HG02870 (cell line): ENCODE data around the gene CPNE4.
"Not testable (repeated sequence)": the region's sequence is repeated elsewhere in the genome, so short reads cannot be mapped to it uniquely, and the experiment has no call there.

Experiments
- ATAC-seq: cut with Tn5 transposase; IDR thresholded peaks from one replicate; pipeline ENCODE4 v1.9.1; 2021; ENCODE audit warnings: mild to moderate bottlenecking, moderate library complexity; ENCODE audit not compliant: unreplicated experiment

The CPNE4 gene

DNA sequence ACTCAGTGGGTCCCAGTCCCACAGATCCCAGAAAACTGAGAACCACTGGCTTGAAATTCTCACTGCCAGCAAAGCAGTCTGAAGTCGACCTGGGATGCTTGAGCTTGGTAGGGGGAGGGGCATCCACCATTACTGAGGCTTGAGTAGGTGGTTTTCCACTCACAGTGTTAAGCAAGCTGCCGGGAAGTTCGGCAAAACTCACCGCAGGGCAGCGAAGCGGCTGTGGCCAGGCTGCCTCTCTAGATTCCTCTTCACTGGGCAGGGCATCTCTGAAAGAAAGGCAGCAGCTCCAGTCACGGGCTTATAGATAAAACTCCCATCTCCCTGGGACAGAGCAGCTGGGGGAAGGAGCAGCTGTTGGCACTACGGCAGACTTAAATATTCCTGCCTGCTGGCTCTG, 71.4 kb downstream of the CPNE4 start:
- not testable (repeated sequence) for ATAC-seq

DNA sequence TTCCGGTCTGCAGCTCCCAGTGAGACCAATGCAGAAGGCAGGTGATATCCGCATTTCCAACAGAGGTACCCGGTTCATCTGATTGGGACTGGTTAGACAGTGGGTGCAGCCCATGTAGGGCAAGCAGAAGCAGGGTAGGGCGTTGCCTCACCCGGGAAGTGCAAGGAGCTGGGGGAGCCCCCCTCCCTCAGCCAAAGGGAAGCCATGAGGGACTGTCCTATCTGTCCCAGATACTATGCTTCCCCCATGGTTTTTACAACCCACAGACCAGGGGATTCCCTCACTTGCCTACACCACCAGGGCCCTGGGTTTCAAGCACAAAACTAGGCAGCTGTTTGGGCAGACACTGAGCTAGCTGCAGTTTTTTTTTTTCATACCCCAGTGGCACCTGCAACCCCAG, 71.8 kb downstream of the CPNE4 start:
- ATAC-seq, result no peak

DNA sequence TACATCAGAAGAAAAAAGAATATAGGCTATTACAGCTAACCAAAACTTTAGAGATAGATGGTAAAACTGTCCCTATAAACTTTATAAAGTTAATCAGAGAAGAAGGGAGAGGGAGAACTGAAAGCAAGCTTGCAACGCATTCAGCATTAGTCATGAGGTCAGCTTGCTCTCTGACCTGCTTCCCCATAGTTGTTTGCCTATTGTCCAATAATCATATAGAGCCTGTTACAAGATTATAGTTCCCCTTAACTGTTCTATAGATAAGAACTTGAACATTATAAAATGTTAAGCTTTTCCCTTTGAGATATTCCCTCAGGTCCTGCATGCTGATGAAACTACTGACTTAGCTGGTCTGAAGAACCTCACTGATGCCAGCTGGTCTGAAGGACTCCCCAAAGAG, 74.5 kb downstream of the CPNE4 start:
- no peak for ATAC-seq

DNA sequence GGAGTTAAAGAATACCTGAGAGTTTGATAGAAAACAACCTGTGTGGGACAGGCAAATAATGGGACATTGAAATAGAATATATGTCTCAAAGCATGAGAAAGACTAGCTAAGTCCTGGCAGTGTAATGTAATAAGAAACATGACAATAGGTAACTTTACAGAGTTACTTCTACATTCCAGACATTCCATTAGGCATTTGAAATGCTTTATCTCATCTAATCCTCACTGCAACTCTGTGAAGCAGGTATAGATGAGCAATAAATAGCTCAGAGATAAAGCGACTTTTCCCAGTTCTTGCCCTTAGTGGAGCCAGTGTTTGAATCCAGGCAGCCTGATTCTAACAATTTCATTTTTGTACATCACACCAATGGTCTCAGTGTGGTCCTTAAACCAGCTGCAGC, 76.8 kb downstream of the CPNE4 start:
- ATAC-seq, result no peak

DNA sequence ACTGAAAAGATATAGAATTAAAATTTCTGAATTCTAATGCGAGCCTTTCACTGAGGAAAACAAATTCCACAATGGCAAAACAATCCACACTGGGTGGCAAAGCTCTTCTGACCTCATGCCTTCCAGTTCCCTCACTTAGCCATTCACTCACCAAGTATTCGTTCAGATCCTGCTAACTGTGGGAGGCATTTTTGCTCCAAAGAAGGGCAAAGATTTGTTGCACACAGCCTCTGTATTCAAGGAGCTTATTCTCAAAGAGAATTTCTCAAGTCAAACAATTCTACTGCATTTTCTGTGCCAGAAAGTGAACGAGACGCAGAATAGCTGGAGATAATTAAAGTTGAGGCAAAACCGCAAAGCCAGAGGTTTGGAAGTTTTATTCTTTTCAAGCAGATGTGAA, 77.3 kb downstream of the CPNE4 start:
- ATAC-seq, result no peak

DNA sequence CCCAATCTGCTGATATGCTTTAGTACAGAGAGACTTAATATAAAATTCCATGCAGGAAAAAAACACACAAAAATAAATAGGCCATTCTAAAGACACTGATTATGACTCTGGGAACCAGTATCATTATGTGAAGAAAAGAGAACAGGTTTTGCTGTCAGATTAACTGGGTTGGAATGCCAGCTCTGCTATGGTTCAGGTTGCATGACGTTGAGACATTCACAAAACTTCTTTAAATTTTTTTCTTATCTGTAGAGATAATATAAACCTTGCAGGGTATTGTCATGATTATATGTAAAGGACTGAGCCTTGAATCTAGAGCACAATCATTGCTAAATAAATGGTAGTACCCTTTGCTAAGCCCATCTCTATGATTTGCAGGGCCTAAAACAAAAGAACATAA, 86.0 kb downstream of the CPNE4 start:
- ATAC-seq, result no peak

DNA sequence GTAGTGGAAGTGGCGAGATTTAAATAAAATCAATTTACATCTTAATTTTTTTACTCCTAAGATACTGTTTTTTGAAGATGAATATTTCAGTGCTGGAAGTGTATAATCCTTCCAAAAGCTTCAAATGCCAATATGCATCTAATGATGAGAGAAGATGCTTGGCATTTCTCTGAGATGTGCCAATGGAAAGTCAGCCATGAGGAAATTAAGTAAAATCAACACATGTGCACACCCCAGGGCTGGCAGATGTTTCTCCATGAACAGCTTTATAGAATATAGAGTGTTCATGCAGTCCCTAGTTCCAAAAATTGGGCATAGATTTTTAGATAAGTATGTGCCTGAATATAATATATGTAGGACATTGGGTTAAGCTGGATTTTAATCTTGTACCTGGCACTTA, 90.1 kb downstream of the CPNE4 start:
- no peak for ATAC-seq

DNA sequence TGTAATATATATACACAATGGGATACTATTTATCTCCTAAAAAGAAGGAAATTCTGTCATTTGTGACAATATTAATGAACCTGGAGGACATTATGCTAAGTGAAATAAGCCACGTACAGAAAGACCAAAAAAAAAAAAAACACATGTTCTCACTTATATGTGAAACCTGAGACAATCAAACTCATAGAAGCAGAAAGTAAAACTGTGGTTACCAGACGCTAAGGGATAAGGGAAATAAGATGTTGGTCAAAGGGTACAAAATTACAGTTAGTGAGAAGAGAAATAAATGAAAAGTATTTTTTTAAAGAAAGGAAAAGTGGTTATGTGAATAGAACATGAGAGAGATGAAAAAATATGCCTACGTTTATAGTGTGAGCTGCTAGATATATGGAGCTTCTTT, 101.1 kb downstream of the CPNE4 start:
- no peak for ATAC-seq

DNA sequence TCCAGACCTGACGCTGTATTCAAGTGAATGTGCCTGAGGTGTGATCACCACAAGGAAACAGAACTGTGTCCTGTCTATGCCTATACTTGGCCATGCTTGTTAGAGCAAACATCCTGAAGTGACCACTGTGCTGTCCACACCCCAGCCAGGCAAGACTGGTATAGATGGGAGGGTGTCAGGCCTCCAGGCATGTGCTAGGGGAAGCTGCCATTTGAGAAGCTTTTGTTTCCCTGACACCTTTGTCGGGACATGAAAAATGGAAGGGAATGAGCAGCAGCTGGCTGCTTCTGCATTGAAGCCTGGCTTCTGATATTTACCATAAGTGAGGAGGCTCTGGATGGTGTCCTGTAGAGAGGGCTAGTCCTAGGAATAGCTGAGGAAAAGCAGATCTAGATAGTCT, 106.2 kb downstream of the CPNE4 start:
- no peak for ATAC-seq

DNA sequence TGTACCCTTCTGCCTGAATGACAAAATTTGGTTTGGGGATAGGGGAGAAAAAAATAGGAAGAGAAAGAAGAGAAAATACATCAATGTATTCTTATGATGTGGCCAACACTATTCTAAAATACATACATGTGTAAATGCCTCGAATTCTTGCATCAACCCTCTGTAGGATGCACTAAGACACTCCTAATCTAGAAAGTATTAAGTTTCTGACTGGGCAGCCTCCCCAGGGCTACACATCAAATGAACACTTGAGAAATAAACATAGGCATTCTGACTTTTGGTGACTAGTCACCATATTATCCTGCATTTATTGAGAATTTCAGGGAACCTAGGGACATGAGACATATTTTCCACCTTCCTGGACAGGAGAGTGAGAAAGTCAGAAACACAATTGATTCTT, 109.2 kb downstream of the CPNE4 start:
- ATAC-seq, result no peak

DNA sequence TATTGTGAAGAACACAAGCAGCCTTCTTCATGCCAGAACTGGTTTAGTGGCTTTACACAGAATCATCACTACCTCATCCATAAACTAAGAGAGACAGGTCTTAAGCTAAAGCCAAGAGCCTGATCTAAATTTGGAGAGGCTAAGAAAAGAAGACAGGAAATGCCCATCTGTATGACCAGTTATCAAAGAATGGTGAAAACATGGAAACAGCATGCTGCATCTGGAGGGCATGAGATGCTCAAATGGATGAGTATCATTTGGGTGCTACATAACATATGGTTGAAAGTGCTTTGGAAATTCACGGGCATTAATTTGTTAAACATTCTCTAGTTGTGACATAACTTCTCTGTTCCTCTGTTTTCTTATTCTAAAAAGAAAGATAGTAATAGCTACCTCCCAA, 112.5 kb downstream of the CPNE4 start:
- no peak for ATAC-seq

DNA sequence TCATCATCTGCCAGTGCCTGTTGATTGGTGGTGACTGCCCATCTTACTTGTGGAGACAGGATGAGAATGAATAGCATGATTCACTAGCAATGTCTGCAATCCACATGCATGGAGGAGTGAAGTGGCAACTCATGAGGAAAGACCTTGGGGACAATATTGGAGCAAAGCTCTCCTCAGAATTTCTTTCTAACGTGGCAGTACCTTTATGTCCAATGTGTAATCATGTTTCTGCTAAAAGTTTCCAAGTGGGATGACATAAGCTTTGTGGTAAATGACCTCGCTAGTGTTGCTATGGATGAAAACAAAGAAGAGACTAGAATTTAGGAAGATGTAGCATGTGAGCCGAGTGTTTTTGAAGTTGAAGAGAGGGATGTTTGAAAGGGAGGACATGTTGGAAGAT, 117.8 kb downstream of the CPNE4 start:
- ATAC-seq, result no peak

DNA sequence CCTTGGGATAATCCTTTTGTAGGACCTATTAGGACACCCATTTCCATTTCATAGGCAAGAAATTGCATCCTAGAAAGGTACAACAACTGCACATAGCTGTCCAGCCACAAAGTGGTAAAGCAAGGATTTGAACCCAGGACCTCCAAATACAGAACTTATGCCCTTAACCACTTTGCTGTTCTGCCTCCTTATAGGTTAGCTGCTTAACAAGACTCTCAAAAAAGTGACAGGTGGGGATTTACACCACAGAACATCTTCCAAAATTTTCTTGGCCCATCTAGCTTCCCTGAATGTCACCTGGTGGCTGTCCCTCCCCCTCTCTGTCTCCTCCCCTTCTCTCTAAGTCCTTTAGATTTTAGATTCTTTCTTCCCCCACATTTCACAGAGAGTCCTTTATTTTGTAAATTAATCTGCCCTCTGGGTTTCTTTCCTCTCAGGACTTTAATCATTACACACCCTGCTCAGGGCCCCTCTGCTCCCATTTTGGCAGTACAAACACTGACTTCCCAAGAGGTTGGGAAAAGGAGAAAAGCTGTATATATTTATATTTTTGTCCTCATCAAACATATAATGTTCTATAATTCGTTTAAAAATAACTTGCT, 120.6 kb downstream of the CPNE4 start:
- ATAC-seq, result no peak

DNA sequence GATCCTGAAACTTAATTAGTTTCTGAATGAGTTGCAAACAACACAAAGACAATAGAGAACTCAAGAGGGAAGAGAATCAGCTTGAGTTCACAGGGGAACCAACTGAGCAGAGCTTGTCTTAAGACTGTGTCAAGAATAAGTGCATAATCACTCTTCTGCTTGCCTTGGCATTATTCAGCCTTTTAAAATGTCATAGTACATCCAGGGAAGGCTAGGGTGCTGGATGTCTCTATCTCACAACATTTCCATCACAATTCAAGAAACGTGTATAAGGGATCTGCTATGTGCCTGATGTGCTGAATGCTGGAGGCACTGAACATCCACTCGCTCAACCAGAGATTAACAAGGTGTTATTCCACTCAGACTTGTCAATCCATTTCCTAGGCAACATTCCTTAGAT, 122.6 kb downstream of the CPNE4 start:
- ATAC-seq, result no peak

DNA sequence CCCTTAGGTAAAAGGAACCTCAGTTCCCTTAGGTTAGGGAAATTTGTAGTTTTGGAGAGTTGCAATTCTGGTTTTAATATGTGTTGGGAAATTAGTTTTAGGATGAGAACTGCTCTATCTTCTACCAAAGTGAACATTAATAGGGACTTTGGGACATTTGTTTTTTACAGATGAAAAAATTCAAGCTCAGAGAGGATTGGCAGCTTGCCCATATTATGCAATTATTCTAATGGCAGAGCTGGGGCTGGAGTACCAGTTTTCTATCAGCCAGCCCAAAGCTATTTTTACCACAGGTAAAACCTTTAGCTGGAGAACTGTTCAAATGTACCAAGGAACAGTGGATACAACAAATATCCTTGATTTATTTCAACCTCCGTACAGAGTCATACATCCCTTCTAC, 127.0 kb downstream of the CPNE4 start:
- ATAC-seq, result no peak

DNA sequence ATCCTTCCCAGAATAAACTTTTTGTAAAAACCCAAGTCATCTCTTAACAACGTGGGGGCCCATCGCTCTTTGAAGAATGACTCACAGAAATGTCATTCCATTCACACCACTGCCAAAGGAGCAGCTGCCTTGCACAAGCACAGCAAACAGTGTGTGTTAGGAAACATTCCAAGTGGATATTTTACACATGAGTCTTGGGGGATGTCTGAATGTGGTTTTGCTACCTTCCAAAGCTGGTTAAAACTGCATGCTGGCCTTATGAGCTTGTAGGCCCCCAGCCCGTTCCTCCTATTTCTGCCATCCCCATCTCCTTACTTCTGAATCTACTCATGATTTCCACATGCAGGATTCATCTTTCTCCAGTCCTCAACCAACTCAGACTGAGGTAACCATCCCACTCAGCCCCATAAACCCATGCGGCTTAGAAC, 130.8 kb downstream of the CPNE4 start:
- ATAC-seq, result no peak

DNA sequence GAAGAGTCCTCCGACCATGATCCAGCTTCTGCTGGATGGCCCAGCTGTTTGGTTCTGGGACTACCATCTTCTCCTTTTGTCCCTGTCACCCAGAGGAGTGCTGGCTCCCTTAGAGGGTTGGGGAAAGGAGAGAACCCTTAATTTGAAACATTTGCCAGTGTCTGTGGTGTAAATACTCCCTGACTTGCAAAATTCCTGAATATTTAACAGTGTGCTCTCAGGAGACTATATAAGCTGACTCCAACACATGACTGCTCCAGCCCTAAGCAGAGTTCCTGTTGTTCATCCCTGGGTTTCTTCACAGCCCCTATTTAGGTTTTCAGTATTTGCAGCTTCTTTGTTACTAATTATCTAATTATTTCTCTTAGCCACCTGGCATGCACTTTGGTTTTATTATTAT, 133.1 kb downstream of the CPNE4 start:
- no peak for ATAC-seq

DNA sequence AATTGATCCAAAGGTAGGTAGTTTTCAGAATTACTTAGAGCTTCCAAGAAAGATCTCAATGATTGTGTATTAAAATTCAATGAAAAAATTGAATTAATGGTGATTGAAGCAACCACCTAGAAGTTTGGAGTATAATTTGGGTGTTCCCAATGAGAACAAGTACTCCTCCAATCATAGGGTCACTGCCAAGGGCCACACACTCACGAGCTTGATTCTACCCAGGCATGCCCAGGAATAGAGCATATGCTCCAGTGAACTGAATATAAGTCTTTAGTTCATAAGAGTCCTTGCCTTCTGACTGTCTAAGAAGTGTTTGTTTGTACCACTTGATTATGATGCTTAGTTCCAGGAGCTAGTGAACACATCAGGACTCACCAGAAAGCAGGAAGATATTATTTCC, 133.9 kb downstream of the CPNE4 start:
- no peak for ATAC-seq

DNA sequence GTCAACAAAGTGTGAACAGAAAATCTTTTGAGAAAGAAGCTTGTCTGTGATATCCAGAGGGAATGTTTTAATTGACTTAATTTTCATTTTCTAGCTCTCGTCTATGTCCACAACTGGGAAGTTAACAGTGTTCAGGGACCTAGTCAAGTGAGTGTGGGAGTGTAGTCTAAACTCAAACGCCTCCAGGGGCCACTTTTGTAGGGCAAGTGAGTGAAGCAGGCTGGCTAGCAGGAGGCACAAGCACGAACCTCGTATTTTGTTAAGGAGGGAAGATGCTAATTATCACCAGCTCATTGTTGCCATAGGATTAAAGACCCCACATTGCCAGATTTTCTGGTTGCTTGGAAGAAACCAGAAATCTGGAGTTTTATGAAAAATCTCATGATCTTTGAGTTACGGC, 135.8 kb downstream of the CPNE4 start:
- no peak for ATAC-seq

DNA sequence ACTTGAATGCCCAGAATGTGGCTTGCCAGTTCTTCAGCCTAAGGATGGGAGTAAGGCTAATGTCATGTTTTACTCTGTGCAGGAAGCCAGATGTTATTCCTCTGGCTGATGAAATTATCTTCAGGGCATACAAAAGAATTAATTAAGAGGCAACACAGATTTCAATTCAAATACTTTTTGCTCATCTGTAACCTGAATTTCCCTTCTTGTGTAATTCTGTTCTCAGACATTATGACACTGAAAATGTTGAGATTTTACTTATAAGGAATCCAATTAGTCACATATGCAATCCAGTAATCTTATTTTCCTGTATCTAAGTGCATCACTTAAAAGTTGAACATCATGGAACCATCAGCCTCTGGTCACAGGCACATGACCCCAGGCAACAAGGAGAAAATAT, 136.5 kb downstream of the CPNE4 start:
- no peak for ATAC-seq

DNA sequence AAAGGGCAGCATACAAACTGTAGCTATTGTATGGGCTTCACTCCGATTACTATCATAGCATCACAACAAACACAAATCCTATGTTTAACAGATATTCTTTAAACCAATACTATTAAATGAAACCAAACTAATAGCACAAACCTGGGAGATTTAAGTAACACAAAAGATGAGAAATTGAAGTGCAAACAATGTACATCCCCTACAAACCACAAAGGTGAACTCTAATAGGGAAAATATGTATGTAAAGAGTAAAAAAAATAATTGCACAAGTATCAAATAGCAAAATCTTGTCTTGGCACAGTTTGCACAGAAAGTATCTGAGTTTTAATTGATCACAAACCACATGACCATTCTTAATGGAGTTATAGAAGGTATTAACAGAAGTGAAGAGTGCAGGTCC, 138.5 kb downstream of the CPNE4 start:
- ATAC-seq, result no peak

DNA sequence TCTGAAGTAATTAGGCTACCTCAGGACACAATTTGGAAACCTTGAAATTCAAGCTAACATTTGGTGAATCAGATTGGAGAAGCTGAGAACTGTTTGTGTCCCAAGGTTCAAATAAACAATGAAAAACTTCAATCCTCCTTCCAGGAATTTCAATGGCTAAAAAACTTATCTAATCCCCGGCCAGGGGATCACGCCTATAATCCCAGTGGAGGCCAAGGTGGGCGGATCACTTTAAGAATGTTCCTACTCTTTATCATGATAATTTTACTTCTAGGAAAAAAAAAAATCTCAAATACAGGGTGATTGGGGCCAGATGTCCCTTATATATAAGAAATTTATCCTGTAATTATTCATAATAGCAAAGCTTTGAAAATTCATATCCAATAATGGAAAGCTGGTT, 139.0 kb downstream of the CPNE4 start:
- no peak for ATAC-seq

DNA sequence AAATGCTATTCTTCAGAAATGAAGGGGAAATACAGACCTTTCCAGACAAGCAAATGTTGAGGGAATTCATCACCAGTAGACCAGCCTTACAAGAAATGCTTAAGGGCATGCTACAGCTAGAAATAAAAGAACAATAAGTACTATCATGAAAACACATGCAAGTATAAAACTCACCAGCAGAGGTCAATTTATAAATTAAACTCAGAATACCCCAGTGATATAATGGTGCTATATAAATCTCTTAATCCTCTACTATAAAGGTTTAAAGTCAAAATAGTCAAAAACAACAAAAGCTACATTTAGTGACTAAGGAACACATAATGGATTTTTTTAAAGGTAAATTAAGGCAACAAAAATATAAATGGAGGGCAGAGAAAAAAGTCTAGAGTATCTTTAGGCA, 142.5 kb downstream of the CPNE4 start:
- no peak for ATAC-seq

DNA sequence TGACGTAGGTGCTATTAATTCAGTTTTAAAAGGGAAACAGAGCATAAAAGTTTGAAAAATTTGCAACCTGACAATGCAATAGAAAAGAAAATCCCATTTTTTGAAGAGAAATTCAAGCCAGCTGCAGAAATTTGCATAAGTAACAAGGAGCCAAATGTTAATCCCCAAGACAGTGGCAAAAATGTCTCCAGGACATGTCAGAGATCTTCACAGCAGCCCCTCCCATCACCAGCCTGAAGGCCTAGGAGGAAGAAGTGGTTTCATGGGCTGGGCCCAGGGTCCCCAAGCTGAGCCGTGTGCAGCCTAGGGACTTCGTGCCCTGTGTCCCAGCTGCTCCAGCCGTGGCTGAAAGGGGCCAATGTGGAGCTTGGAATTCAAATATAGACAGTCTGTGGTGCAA, 148.9 kb downstream of the CPNE4 start:
- not testable (repeated sequence) for ATAC-seq
